B cell (primary cell): ENCODE data around the gene VWA7.

Source experiments
- CTCF ChIP-seq: fragments of 200-600 bp; IDR thresholded peaks from one replicate; pipeline ENCODE4 v1.8.0; 2022; ENCODE audit warnings: antibody characterized with exemption, mild to moderate bottlenecking
- EZH2 ChIP-seq: IDR thresholded peaks from 2 replicates; pipeline ENCODE4 v1.6.1; 2012; ENCODE audit warnings: borderline replicate concordance, low read depth, mild to moderate bottlenecking, moderate library complexity, low read length; ENCODE audit not compliant: insufficient read depth, poor library complexity, severe bottlenecking

DNA sequence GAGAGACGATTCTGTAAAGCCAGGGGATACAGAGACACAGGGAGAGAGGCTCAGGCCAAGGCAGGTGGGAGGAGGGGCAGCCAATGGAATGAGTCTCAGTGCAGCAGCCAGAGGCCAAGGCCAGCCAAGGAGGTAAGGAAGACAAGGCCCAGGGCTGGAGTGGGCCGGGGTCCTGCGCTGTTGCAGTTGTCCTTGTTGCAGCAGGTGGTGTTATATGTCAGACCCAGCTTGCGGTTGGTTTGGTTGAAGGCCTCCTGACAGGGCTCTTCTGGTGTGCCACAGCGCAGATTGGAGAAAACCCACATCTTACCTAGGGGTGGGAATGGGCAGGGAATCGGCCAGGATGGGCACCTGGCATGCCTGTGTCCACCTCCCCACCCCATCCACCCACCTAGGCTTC is 58.1 kb downstream of the VWA7 start:
- TF ChIP-seq CTCF, result no peak
- TF ChIP-seq EZH2, result no peak
